Epithelial cell of prostate (primary cell): ENCODE results near the gene HP1BP3.
"Not testable (repeated sequence)": the region's sequence is repeated elsewhere in the genome, so short reads cannot be mapped to it uniquely, and the experiment has no call there.

Experiments used
- DNase-seq: peaks from one replicate; pipeline ENCODE4 v3.0.0-alpha.2; 2011; ENCODE audit warnings: low read depth, low spot score
- H3K27ac ChIP-seq: fragments of 450-650 bp; 2 replicates; pipeline ENCODE4 v1.5.1; 2017; ENCODE audit warnings: mild to moderate bottlenecking

Gene HP1BP3

DNA sequence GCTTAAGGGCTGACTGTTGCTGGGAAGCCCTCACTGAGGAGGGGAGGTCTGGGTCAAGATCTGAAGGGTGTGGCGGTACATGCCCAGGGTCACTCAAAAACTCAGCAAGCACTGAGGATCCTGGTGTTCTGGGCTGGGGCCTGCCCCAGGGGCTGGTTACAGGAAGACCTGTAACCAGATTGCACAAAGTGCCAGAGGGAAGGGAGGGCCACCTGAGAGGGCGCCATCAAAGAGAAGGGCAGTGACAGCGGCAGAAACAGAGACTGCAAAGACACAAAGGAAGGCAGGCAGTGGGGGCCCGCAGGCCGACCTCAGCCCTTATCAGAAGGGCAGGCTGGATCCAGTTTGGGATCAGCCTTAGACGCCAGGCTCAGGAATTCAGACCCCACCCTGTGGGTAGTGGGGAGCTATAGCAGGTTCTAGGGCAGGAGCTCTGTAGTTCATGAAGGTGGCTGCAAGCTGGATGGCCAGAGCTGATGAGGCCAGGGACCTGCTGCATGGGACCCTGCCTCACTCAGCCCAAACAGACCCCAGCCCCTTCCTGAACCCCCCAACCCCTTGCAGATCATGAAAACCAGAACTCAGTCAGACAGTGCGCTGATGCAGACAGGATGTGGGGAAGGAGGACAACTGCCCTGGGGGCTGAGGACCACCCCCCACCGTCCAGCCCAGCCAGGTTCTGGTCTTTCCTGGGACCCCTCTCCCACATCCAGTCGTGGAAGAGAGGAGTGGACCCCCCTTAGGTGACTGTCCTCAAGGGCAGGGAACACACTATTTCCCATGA, 58.5 kb downstream of the HP1BP3 start:
- no peak for DNase-seq
- no peak overlapping the region for H3K27ac ChIP-seq

DNA sequence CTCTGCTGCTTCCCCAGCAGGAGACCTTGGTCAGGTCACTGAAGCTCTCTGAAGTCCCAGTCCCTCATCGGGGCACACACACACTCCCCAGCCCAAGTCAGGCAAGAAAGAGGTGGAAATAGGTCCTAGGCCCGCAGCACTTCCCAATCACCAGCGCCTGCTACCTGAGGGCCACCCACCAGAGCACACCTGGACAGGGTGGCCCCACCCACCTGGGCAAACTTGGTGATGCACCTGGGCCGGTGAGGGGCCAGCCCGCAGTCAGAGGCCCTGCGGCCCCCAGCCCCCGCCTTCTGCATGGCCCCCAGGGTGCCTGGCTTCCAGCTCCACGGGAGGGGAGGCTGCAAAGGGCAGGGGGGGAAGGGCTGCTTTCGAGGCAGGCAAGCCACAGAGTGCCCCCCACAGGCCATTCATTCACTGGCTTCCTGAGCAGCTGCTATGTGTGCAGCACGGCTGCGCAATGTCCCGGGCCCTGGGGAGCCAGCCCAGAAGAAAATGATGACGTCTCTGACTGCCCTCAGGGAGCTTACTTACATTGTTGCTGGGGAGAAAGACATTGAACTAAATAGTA, 59.3 kb downstream of the HP1BP3 start:
- no peak for DNase-seq
- no peak overlapping the region for H3K27ac ChIP-seq

DNA sequence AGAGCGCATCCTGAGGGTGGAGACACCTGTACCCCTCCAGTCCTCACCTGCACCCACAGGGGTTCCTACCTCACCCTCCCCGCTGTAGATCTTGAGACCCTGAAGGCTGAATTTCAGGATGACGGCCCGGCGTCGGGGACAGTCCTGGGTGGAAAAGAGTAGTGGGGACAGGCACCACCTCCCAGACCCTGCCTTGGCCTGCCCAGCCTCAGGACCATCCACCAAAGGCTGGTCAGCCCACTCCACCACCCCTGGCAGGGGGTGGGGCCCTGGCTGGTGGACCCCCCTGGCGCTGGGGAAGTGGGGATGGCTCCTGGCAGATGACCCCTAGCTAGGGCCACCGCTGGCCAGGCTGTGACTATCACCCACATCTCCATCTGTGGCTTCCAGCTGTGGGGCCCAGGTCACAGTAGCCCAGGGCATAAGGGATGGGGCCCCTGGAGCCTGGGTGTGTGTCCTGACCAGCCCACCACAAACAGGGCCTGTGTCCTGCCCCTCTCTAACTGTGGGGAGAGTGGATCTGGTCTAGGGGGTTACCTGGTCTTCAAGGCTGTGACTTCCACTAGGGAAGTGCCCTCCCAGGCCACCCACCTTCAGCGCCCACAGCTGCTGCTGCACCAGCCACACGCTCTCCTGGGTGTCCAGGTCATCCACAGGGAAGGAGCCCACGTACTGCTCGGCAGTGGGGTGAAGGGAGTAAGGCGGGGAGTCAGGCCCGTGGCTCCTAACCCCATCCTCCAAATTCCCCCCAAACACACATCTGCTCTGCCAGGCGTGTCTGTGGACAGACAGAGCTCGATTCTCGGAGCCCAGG, 60.0 kb downstream of the HP1BP3 start:
- no peak overlapping the region for H3K27ac ChIP-seq
- no peak for DNase-seq

GRCh38 chr1:20726118-20726911, 60.8 kb downstream of the HP1BP3 start:
- DNase-seq: no peak

GRCh38 chr1:20725189-20726117, 61.7 kb downstream of the HP1BP3 start:
- H3K27ac ChIP-seq: peak overlapping the region; percentile 13

More at GRCh38 chr1:20726118-20726911, 60.8 kb downstream of the HP1BP3 start:
- no peak overlapping the region for H3K27ac ChIP-seq

DNA sequence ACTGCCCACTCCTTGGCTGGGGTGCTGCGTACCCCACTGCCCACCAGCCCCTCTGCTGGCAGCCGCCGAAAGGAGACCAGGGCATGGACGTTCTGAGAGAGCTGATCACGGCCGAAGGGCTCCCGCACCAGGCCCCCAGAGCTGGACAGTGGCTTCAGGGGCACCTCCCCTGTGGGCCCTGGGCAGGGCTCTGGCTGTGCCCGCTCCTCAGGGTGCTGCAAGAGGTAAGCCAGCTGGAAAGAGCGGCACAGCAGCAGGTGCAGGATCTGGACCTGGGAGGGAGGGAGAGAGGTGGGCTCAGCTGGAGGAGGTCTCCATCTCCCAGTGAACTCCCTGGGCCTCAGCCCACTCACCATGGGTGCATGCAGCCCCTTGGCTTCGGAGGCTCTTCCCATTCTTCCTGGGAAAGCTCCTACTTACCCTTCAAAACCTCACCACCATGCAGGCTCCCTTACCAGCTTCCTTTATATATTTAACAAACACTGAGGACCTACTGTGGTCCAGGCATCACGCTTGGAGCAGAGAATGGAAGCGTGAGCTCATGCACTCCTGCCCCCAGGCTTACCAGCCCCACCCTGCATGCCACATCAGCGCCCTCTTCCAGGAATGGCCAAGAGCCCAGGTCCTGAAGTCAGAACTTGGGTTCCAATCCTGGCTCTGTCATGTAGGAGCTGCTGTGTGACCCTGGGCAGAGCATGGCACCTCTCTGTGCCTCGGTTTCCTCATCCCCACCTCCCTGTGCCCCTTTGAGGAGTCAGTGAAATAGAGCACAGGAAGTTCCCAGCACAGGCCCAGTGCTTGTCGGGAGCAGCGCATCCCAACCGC, 62.5 kb downstream of the HP1BP3 start:
- DNase-seq: no peak

More at GRCh38 chr1:20725189-20726117, 61.7 kb downstream of the HP1BP3 start:
- DNase-seq: no peak

GRCh38 chr1:20723537-20724363, 63.4 kb downstream of the HP1BP3 start:
- H3K27ac ChIP-seq: no peak overlapping the region
- DNase-seq: no peak

More for the DNA sequence above, 62.5 kb downstream of the HP1BP3 start:
- H3K27ac ChIP-seq: no peak overlapping the region

GRCh38 chr1:20723159-20723536, 64.0 kb downstream of the HP1BP3 start:
- H3K27ac ChIP-seq: no peak overlapping the region
- DNase-seq: no peak

DNA sequence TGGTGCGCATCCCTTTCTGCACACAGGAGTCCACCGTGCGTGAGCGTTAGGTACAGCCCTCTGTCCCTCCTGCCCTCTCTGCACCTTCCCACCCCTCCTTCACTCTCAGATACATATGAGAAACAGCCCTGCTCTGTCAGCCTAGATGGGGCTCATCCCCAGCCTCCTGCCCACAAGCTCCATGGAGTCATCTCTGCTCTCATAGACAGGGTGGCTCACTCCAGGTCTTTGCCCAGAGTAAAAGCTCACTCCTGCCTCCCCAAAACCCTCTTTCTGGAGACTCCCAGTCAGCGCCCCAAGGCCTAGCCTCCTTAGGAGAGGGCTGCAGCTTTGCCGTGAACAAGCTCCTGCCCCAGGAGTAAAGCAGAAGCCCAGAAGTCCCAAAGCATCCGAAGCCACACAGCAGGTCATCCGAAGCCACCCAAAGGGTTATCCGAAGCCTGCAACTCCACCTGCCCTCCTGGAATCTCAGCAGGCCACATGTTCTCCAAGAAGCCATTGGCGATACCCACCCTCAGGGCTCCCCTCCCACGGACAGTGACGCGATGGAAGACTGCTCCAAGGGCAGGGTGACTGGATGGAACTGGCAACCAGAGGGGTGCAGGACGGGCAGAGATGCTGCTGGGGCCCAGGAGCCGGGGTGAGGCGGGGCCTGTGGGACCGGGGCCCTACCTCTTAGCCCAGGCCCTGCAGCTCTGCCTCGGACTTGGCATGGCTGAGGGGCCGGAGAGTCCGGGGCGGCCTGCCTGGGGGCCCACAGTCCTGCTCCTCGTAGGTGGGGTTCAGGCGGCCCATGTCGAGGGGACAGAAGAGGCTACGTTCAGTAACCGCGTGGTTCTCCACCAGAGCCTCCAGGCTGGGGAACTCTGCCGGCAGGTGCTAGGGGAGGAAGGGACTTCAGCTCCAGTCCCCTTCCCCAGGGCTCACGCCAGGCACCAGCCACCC, 65.7 kb downstream of the HP1BP3 start:
- no peak overlapping the region for H3K27ac ChIP-seq
- DNase-seq: no peak

GRCh38 chr1:20720631-20721091, 66.4 kb downstream of the HP1BP3 start:
- H3K27ac ChIP-seq: no peak overlapping the region
- no peak for DNase-seq

DNA sequence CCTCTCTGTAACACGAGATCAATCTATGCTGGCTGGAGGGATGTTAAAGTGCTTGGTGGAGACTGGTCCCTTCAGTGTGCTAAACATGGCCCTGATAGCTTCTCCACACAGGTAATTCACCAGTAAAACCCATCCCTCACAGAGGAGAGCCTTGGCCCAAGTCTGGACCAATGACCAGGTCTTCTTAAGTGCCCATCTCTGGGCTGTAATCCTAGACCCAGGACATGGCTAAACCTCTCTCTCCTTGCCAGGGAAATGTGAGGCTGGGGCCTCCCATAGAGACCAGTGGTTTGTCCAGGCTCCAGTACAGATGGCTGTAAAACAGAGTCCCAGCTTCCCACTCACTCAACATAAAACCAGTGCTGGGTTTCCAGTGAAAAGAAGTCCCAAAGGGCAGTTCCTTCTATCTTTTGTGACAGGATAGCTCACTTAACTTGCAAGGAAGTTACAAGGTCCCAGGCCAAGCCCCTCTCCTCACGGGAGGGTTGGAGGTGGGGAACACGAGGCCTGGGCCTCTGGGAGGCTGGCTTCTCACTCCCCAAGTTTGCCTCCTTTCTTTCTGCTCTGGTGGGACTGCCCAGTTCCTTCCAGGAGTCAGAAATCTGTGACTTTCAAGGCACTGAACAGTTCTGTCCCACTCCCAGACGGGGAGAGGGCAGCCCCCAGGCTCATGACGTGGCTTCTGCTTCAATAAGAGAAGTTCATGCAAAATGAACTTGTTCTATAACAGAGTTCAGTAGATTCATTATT, 67.1 kb downstream of the HP1BP3 start:
- DNase-seq: no peak
- H3K27ac ChIP-seq: no peak overlapping the region

DNA sequence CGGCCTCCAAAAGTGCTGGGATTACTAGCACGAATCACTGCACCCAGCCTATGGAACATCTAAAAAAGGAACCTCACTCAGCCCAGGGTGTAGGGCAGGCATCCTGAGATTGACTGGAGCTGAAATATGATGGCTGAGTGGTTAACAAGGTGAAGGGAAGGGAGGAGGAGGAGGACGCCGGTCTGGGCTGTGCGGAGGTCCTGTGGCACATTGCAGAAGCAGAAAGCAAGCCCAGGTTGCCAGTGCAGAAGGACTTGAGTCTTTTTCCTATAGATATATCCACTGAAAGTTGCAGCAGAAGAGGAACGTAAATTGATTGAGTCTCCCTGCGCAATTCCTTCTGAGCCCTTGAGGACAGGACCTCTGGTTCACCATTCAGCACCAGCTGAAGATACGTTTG, 67.8 kb downstream of the HP1BP3 start:
- H3K27ac ChIP-seq: no peak overlapping the region
- no peak for DNase-seq

- not testable (repeated sequence) for DNase-seq, H3K27ac ChIP-seq
Observed at GRCh38 chr1:20718343-20718882, 68.7 kb downstream of the HP1BP3 start.

DNA sequence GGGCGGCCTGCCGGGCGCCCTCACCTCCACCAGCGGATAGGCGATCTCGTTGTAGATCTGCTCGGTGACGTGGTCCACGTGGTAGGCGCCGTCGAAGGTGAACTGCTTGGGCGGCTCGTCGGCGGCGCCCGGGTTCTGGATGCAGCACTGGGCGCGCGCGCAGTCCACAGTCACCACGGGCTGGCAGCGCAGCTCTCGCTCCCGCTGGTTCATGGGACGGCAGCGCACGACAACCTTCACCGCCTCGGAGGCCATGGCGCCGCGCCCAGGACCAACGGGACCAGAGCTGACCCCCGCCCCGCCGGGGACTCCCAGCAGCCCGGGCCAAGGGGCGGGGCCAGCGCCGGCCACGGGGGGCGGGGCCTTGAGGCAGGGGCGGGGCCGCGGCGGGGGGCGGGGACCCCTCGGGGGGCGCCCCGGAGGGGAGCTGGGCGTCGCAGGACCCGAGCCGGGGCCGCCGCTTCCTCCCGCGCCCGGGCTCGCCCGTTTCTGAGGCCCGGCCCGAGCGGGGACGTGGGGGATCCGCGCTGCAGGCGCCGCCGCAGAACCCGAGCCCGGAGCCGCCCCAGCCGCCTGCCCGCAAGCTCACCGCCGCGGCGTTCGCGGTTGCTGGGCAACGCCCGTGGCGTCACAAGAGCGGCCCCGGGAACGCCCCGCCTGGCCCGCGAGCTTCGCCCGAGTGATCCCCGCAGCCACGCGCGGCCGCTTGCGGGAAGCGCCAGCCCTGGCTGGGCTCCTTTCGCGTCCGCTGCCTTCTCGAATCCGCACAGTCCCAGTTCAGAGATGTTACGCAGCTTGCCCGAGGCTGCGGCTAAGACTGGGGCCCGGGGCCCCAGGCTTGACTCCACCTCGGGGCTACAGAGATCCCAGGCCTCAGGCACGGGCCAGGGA, 69.4 kb downstream of the HP1BP3 start, which contains the start of gene KIF17:
KIF17 (minus strand) TSS at position 556 of the 891 bp plus-strand sequence; CDS start at position 255, 301 bp downstream.
- no peak for DNase-seq
- no peak within 1 kb of the TSS for H3K27ac ChIP-seq
